Measurements from ENCODE around the gene PKNOX2.

GRCh38 chr11:125129316-125129993, 35.1 kb upstream of the PKNOX2 start:
- TF ChIP-seq CTCF (IDR thresholded peaks at IDR 0.05; ENCODE audit: low read depth, low read length, poor library complexity, severe bottlenecking) (no peak), EZH2phosphoT487 (IDR thresholded peaks at IDR 0.05; ENCODE audit: borderline replicate concordance, low read length) (no peak)

All from DOHH2 (cell line).